Measurements from ENCODE around the gene IGFBP3.

The IGFBP3 gene

DNA sequence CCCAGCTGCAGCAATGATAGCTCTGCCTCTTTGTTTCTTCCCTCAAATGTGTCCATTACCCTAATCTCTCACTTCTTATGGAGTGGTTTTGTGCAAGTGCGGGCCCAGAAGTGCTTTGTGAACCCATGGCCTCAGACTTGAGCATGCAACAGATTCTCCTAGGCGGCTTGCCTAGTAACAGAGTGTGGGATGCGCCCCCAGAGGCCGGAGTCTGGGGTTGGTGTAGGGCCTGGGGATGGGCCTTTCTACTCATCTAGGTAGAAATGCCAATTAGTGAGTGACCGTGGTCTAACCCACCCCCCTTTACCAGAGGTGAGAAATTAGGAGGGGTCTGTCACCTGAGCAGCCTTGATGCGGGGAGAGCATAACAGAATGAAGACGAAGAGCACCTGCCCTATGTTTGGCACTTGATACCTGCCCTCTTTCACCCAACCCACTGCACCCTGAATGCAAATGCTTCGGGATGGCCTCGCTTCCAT lies 39.8 kb downstream of the IGFBP3 start:
- TF ChIP-seq, protein P1, sequence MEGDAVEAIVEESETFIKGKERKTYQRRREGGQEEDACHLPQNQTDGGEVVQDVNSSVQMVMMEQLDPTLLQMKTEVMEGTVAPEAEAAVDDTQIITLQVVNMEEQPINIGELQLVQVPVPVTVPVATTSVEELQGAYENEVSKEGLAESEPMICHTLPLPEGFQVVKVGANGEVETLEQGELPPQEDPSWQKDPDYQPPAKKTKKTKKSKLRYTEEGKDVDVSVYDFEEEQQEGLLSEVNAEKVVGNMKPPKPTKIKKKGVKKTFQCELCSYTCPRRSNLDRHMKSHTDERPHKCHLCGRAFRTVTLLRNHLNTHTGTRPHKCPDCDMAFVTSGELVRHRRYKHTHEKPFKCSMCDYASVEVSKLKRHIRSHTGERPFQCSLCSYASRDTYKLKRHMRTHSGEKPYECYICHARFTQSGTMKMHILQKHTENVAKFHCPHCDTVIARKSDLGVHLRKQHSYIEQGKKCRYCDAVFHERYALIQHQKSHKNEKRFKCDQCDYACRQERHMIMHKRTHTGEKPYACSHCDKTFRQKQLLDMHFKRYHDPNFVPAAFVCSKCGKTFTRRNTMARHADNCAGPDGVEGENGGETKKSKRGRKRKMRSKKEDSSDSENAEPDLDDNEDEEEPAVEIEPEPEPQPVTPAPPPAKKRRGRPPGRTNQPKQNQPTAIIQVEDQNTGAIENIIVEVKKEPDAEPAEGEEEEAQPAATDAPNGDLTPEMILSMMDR (IDR thresholded peaks at IDR 0.05; ENCODE audit: borderline replicate concordance, control extremely low read depth, extremely low read depth, insufficient read depth, missing control alignments), result no peak
- in situ Hi-C loops (cut with MboI; ENCODE audit: low sequenced_read_pairs, unreplicated experiment), result no loop called here

DNA sequence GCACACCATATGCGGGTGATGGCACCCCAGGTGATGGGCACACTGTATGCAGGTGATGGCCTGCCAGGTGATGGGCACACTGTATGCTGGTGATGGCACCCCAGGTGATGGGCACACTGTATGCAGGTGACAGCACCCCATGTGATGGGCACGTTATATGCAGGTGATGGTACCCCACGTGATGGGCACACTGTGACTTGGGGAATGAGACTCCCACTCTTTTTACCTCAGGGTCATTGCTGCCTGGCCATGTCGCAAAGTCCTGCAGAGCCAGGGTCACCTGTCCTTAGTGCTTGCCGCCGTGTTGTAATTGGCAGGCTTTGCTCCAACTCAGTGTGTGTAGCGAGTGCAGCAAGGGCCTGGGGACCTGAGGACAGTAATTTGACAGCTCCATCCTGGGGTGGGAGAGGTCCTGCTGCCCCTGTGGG lies 40.6 kb downstream of the IGFBP3 start:
- TF ChIP-seq, protein P1 (IDR thresholded peaks at IDR 0.05; ENCODE audit: borderline replicate concordance, control extremely low read depth, extremely low read depth, insufficient read depth, missing control alignments), result no peak
- in situ Hi-C loops (cut with MboI; ENCODE audit: low sequenced_read_pairs, unreplicated experiment), result no loop called here
- no peak for DNase-seq (ENCODE audit: low spot score)

More for the DNA sequence above, 39.8 kb downstream of the IGFBP3 start:
- DNase-seq (ENCODE audit: low spot score), result no peak

DNA sequence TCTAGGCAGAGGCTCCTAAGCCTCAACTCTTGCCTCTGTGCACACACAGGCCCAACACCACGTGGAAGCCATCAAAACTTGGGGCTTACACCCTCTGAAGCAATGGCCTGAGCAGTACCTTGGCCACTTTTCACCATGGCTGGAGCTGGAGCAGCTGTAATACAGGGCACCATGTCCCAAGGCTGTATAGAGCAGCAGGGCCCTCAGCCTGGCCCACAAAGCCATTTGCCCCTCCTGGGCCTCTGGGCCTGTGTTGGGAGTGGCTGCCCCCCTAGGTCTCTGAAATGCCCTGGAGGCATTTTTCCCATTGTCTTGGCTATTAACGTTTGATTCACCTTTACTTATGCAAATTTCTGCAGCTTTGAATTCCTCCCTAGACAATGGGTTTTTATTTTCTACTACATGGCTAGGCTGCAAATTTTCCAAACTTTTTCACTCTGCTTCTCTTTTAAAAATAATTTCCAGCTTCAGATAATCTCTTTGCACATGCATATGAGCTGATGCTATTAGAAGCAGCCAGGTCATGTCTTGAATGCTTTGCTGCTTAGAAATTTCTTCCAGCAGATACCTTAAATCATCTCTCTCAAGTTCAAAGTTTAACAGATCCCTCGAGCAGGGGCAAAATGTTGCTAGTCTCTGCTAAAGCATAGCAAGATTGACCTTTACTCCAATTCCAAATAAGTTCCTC lies 42.5 kb downstream of the IGFBP3 start:
- in situ Hi-C loops (cut with MboI; ENCODE audit: low sequenced_read_pairs, unreplicated experiment), result no loop called here
- DNase-seq (ENCODE audit: low spot score), result no peak
- TF ChIP-seq, protein P1 (IDR thresholded peaks at IDR 0.05; ENCODE audit: borderline replicate concordance, control extremely low read depth, extremely low read depth, insufficient read depth, missing control alignments), result no peak

DNA sequence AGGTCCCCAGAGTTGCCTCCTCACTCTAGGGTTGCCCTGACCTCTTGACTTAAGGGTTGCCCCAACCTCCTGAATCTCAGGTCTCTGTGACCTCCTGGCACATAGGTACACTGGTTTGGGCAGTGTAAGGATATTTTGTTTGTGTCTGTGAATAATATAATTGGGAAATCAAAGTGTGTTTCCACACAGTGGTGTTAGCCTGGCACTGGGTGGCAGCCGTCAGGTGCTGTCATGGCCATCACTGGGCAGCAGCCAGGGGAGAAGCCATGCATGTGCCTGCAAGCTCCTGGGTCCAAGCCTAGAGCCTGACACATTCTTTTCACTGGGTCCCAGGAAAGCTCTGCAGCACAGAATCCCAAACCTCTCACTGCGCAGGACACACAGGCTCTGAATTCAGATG lies 44.6 kb downstream of the IGFBP3 start:
- TF ChIP-seq, protein P1 (IDR thresholded peaks at IDR 0.05; ENCODE audit: borderline replicate concordance, control extremely low read depth, extremely low read depth, insufficient read depth, missing control alignments), result no peak
- no peak for DNase-seq (ENCODE audit: low spot score)
- in situ Hi-C loops (cut with MboI; ENCODE audit: low sequenced_read_pairs, unreplicated experiment), result no loop called here

DNA sequence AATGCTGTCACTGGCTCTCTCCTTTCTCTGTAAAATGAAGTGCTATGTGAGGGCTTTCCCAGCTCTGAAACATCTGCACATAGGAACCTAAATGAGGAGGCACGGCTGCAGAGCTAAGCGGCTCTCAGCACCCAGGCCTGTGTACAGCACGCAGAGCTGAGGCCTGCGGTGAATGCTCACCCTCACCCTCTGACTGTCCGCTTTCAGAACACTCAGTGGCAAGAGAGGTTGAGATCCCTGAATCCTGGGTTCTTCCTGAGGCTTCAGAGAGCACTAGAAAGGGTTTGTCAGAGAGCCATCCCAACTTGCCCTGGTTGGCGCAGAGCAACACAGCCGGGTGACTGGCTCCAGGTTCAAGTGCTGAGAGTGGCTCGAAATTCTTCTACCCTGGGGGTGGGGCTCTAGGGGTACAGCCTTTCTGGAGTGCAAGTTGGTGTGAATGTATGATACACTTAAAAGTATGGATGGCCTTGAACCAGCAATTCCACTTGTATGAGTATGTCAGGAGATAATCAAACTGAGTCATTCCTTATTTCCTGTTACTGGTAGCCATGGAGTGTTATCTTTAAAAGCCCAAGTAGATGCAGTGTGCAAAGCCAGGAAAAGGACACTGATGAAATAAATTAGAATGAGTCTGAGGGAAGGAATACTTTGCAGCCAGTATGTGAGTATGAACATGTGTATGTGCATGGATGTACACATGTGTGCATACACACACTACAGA lies 46.5 kb downstream of the IGFBP3 start:
- no peak for DNase-seq (ENCODE audit: low spot score)
- TF ChIP-seq, protein P1 (IDR thresholded peaks at IDR 0.05; ENCODE audit: borderline replicate concordance, control extremely low read depth, extremely low read depth, insufficient read depth, missing control alignments), result no peak
- in situ Hi-C loops (cut with MboI; ENCODE audit: low sequenced_read_pairs, unreplicated experiment), result loop anchor here (25.0 kb wide), 1 partner anchor 712 kb away; the partner anchor contains the start of gene RAMP3

DNA sequence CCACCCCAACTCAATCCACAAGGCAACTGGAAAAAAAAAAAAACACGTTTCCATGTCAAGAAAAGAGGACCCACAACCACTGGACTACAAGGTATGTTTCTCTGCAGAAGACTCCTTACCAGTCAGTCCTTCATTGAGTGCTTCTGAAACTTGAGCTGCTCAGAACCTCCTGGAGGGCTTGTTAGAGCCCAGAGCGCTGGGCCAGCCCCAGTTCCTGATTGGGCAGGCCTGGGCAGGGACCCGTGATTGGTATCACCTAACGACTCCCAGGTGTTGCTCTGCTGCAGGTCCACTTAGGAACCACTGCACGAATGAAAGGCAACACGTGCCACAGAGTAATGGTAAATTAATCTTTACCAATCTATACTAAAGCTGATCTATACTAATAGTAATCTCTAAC lies 47.7 kb downstream of the IGFBP3 start:
- DNase-seq (ENCODE audit: low spot score), result no peak
- TF ChIP-seq, protein P1 (IDR thresholded peaks at IDR 0.05; ENCODE audit: borderline replicate concordance, control extremely low read depth, extremely low read depth, insufficient read depth, missing control alignments), result no peak
- in situ Hi-C loops (cut with MboI; ENCODE audit: low sequenced_read_pairs, unreplicated experiment), result loop anchor here (25.0 kb wide), 1 partner anchor 711 kb away; the partner anchor contains the start of gene RAMP3
